ENCODE measurements around the gene FZD8.

FZD8 gene

GRCh38 chr10:35613597-35614226 lies 28.4 kb downstream of the FZD8 start:
- Histone ChIP-seq H3K36me3 (ENCODE audit: insufficient read depth, low read depth, low read length) (no peaks in the 10 kb centered on the region), H3K9ac (ENCODE audit: low read depth, low read length) (no peak overlapping the region), H3K4me3 (ENCODE audit: low read length) (no peak overlapping the region), H3K27me3 (ENCODE audit: insufficient read depth, low read length) (no peaks in the 10 kb centered on the region), H3K4me1 (ENCODE audit: insufficient read depth, low read length) (no peaks in the 10 kb centered on the region), H3K27ac (ENCODE audit: low read length) (no peak overlapping the region), H3K9me3 (ENCODE audit: insufficient read depth, low read depth, low read length) (peaks cover 4% of the 10 kb centered on the region)

- no peaks in the 10 kb centered on the region for H3K27me3 ChIP-seq (ENCODE audit: insufficient read depth, low read length)
Observed at GRCh38 chr10:35613107-35613440, 29.0 kb downstream of the FZD8 start.

GRCh38 chr10:35612385-35613106 lies 29.6 kb downstream of the FZD8 start:
- H3K4me1 ChIP-seq (ENCODE audit: insufficient read depth, low read length), result no peaks in the 10 kb centered on the region
- peaks cover 4% of the 10 kb centered on the region for H3K9me3 ChIP-seq (ENCODE audit: insufficient read depth, low read depth, low read length)
- H3K4me3 ChIP-seq (ENCODE audit: low read length), result no peak overlapping the region
- no peaks in the 10 kb centered on the region for H3K27me3 ChIP-seq (ENCODE audit: insufficient read depth, low read length)
- no peaks in the 10 kb centered on the region for H3K36me3 ChIP-seq (ENCODE audit: insufficient read depth, low read depth, low read length)
- no peak overlapping the region for H3K27ac ChIP-seq (ENCODE audit: low read length)
- H3K9ac ChIP-seq (ENCODE audit: low read depth, low read length), result no peak overlapping the region

More at GRCh38 chr10:35613107-35613440, 29.0 kb downstream of the FZD8 start:
- Histone ChIP-seq H3K27ac (ENCODE audit: low read length) (no peak overlapping the region), H3K9me3 (ENCODE audit: insufficient read depth, low read depth, low read length) (peaks cover 4% of the 10 kb centered on the region), H3K4me3 (ENCODE audit: low read length) (no peak overlapping the region), H3K9ac (ENCODE audit: low read depth, low read length) (no peak overlapping the region), H3K4me1 (ENCODE audit: insufficient read depth, low read length) (no peaks in the 10 kb centered on the region), H3K36me3 (ENCODE audit: insufficient read depth, low read depth, low read length) (no peaks in the 10 kb centered on the region)

DNA sequence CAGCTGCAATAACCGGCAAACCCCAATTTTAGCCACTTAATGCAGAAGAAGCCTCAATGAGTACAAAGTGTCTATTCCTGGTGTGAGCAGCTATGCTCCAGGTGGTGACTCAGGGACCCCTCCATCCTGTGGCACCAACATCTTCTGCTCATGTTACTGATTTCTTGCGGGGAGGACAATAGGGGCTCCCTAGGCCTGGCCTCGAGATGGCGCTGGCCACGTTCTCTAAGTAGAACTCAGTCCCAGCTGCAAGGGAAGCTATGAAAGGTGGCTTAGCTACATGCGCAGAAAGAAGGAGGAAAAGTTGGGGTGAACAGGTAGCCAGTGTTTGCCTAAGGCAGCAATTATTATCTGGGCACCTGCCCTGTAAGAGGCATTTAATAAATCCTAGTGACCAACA lies 30.3 kb downstream of the FZD8 start:
- no peaks in the 10 kb centered on the region for H3K27me3 ChIP-seq (ENCODE audit: insufficient read depth, low read length)
- no peak overlapping the region for H3K9ac ChIP-seq (ENCODE audit: low read depth, low read length)
- no peak overlapping the region for H3K27ac ChIP-seq (ENCODE audit: low read length)
- H3K9me3 ChIP-seq (ENCODE audit: insufficient read depth, low read depth, low read length), result peaks cover 4% of the 10 kb centered on the region
- H3K36me3 ChIP-seq (ENCODE audit: insufficient read depth, low read depth, low read length), result no peaks in the 10 kb centered on the region
- no peaks in the 10 kb centered on the region for H3K4me1 ChIP-seq (ENCODE audit: insufficient read depth, low read length)
- H3K4me3 ChIP-seq (ENCODE audit: low read length), result no peak overlapping the region

DNA sequence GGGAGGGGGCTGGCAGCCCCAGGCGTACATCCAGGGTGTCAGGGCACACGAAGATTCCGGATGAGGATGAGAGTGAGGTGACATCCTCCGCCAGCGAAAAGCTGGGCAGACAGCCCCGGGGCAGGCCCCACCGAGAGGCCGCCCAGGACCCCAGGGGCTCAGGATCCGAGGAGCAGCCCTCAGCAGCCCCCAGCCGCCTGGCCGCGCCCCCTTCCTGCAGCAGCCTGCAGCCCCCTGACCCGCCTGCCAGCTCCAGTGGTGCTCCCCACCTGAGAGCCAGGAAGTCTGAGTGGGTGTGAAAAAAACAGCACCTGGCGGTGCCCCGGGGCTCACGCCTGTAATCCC lies 33.8 kb downstream of the FZD8 start:
- Histone ChIP-seq H3K4me3 (ENCODE audit: low read length) (no peak overlapping the region), H3K27ac (ENCODE audit: low read length) (no peak overlapping the region), H3K9ac (ENCODE audit: low read depth, low read length) (no peak overlapping the region), H3K9me3 (ENCODE audit: insufficient read depth, low read depth, low read length) (peaks cover 4% of the 10 kb centered on the region), H3K36me3 (ENCODE audit: insufficient read depth, low read depth, low read length) (no peaks in the 10 kb centered on the region), H3K27me3 (ENCODE audit: insufficient read depth, low read length) (no peaks in the 10 kb centered on the region), H3K4me1 (ENCODE audit: insufficient read depth, low read length) (no peaks in the 10 kb centered on the region)

DNA sequence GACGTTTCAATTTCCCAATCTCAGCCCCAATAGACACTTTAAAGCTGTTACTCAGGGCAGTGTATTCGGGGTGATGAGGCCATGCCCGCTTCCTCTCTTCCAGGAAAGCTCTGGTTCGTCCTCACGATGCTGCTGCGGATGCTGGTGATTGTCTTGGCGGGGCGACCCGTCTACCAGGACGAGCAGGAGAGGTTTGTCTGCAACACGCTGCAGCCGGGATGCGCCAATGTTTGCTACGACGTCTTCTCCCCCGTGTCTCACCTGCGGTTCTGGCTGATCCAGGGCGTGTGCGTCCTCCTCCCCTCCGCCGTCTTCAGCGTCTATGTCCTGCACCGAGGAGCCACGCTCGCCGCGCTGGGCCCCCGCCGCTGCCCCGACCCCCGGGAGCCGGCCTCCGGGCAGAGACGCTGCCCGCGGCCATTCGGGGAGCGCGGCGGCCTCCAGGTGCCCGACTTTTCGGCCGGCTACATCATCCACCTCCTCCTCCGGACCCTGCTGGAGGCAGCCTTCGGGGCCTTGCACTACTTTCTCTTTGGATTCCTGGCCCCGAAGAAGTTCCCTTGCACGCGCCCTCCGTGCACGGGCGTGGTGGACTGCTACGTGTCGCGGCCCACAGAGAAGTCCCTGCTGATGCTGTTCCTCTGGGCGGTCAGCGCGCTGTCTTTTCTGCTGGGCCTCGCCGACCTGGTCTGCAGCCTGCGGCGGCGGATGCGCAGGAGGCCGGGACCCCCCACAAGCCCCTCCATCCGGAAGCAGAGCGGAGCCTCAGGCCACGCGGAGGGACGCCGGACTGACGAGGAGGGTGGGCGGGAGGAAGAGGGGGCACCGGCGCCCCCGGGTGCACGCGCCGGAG lies 34.4 kb downstream of the FZD8 start:
- no peaks in the 10 kb centered on the region for H3K36me3 ChIP-seq (ENCODE audit: insufficient read depth, low read depth, low read length)
- no peaks in the 10 kb centered on the region for H3K4me1 ChIP-seq (ENCODE audit: insufficient read depth, low read length)
- H3K27ac ChIP-seq (ENCODE audit: low read length), result no peak overlapping the region
- H3K9me3 ChIP-seq (ENCODE audit: insufficient read depth, low read depth, low read length), result peaks cover 4% of the 10 kb centered on the region
- H3K9ac ChIP-seq (ENCODE audit: low read depth, low read length), result no peak overlapping the region
- H3K27me3 ChIP-seq (ENCODE audit: insufficient read depth, low read length), result no peaks in the 10 kb centered on the region
- H3K4me3 ChIP-seq (ENCODE audit: low read length), result no peak overlapping the region

GRCh38 chr10:35606430-35606829 lies 35.7 kb downstream of the FZD8 start:
- Histone ChIP-seq H3K4me3 (ENCODE audit: low read length) (no peak overlapping the region), H3K27ac (ENCODE audit: low read length) (no peak overlapping the region), H3K4me1 (ENCODE audit: insufficient read depth, low read length) (no peaks in the 10 kb centered on the region), H3K36me3 (ENCODE audit: insufficient read depth, low read depth, low read length) (no peaks in the 10 kb centered on the region), H3K9me3 (ENCODE audit: insufficient read depth, low read depth, low read length) (peaks cover 4% of the 10 kb centered on the region), H3K9ac (ENCODE audit: low read depth, low read length) (no peak overlapping the region), H3K27me3 (ENCODE audit: insufficient read depth, low read length) (no peaks in the 10 kb centered on the region)

GRCh38 chr10:35605191-35605590 lies 36.9 kb downstream of the FZD8 start, which contains the start of gene GJD4:
TSS of gene GJD4 (plus strand) at chr10:35605341. CDS start at chr10:35605568, 227 bp downstream.
- no peaks in the 10 kb centered on the region for H3K4me1 ChIP-seq (ENCODE audit: insufficient read depth, low read length)
- no peak within 1 kb of the TSS for H3K27ac ChIP-seq (ENCODE audit: low read length)
- H3K9me3 ChIP-seq (ENCODE audit: insufficient read depth, low read depth, low read length), result peaks cover 4% of the 10 kb centered on the region
- no peaks in the 10 kb centered on the region for H3K27me3 ChIP-seq (ENCODE audit: insufficient read depth, low read length)
- H3K9ac ChIP-seq (ENCODE audit: low read depth, low read length), result no peak within 1 kb of the TSS
- no peak within 1 kb of the TSS for H3K4me3 ChIP-seq (ENCODE audit: low read length)
- H3K36me3 ChIP-seq (ENCODE audit: insufficient read depth, low read depth, low read length), result no peaks in the 10 kb centered on the region

DNA sequence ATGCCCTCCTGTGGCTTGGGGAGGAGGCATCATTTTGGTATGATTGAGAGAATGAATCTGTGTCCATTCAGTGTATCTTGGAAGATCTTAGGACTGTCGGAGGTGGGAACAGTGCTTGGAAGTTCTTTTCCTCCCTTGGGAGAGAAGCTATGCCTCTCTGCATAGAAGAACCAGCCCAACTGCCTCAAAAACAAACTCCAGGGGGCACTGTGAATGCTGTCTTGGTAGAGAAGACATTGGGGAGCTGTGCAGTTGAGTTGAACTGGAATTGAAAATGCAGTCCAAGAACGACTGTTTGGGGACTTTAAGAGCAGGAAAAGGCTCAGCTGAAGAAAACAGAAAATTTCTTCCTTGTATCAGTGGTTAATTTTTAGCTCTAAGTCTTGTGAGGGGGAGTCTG lies 41.9 kb downstream of the FZD8 start:
- H3K4me1 ChIP-seq (ENCODE audit: insufficient read depth, low read length), result no peaks in the 10 kb centered on the region; the same call in 1 of the 2 replicates
- H3K9ac ChIP-seq (ENCODE audit: low read depth, low read length), result no peak overlapping the region
- no peaks in the 10 kb centered on the region for H3K9me3 ChIP-seq (ENCODE audit: insufficient read depth, low read depth, low read length)
- H3K27me3 ChIP-seq (ENCODE audit: insufficient read depth, low read length), result no peaks in the 10 kb centered on the region
- no peaks in the 10 kb centered on the region for H3K36me3 ChIP-seq (ENCODE audit: insufficient read depth, low read depth, low read length)
- no peak overlapping the region for H3K4me3 ChIP-seq (ENCODE audit: low read length)
- H3K27ac ChIP-seq (ENCODE audit: low read length), result no peak overlapping the region

GRCh38 chr10:35598379-35598778 lies 43.7 kb downstream of the FZD8 start:
- no peak overlapping the region for H3K9ac ChIP-seq (ENCODE audit: low read depth, low read length)
- H3K9me3 ChIP-seq (ENCODE audit: insufficient read depth, low read depth, low read length), result no peaks in the 10 kb centered on the region
- H3K36me3 ChIP-seq (ENCODE audit: insufficient read depth, low read depth, low read length), result no peaks in the 10 kb centered on the region
- H3K4me1 ChIP-seq (ENCODE audit: insufficient read depth, low read length), result peaks cover 15% of the 10 kb centered on the region
- H3K4me3 ChIP-seq (ENCODE audit: low read length), result no peak overlapping the region
- H3K27me3 ChIP-seq (ENCODE audit: insufficient read depth, low read length), result no peaks in the 10 kb centered on the region
- no peak overlapping the region for H3K27ac ChIP-seq (ENCODE audit: low read length)

GRCh38 chr10:35595106-35595505 lies 47.0 kb downstream of the FZD8 start:
- Histone ChIP-seq H3K4me3 (ENCODE audit: low read length) (0 out of 2 replicates have a peak overlapping the region, but pooled peaks have one; percentile 12), H3K36me3 (ENCODE audit: insufficient read depth, low read depth, low read length) (no peaks in the 10 kb centered on the region), H3K9me3 (ENCODE audit: insufficient read depth, low read depth, low read length) (peaks cover 6% of the 10 kb centered on the region), H3K27me3 (ENCODE audit: insufficient read depth, low read length) (no peaks in the 10 kb centered on the region), H3K9ac (ENCODE audit: low read depth, low read length) (peak overlapping the region; percentile 39; the same call in 1 of the 2 replicates), H3K27ac (ENCODE audit: low read length) (peak overlapping the region; percentile 52), H3K4me1 (ENCODE audit: insufficient read depth, low read length) (peaks cover 19% of the 10 kb centered on the region)

Measured in iPS-20b (cell line).